ENCODE measurements around the gene DMAC1.

DMAC1 gene

GRCh38 chr9:7784472-7784871, 15.1 kb downstream of the DMAC1 start:
- no peak for DNase-seq (ENCODE audit: extremely low read depth, insufficient read length)
- no peak for TF ChIP-seq CTCF (IDR thresholded peaks at IDR 0.05; ENCODE audit: insufficient read depth, low read length, poor library complexity, severe bottlenecking)
- Histone ChIP-seq H3K27me3 (replicated peaks; ENCODE audit: control insufficient read depth, insufficient read depth, low read length) (no peaks in the 10 kb centered on the region), H3K4me3 (replicated peaks; ENCODE audit: low read depth, low read length) (no peak overlapping the region), H3K36me3 (ENCODE audit: control insufficient read depth, insufficient read depth, low read length) (peaks cover 1% of the 10 kb centered on the region; the same call in 1 of the 2 replicates)

- no peaks in the 10 kb centered on the region for H3K27me3 ChIP-seq (replicated peaks; ENCODE audit: control insufficient read depth, insufficient read depth, low read length)
Observed at GRCh38 chr9:7783635-7784063, 15.9 kb downstream of the DMAC1 start.

GRCh38 chr9:7782400-7783120, 17.0 kb downstream of the DMAC1 start:
- peaks cover 1% of the 10 kb centered on the region; the same call in 1 of the 2 replicates for H3K36me3 ChIP-seq (ENCODE audit: control insufficient read depth, insufficient read depth, low read length)
- no peak for TF ChIP-seq CTCF (IDR thresholded peaks at IDR 0.05; ENCODE audit: insufficient read depth, low read length, poor library complexity, severe bottlenecking)
- H3K4me3 ChIP-seq (replicated peaks; ENCODE audit: low read depth, low read length), result no peak overlapping the region
- no peak for DNase-seq (ENCODE audit: extremely low read depth, insufficient read length)
- H3K27me3 ChIP-seq (replicated peaks; ENCODE audit: control insufficient read depth, insufficient read depth, low read length), result no peaks in the 10 kb centered on the region

More at GRCh38 chr9:7783635-7784063, 15.9 kb downstream of the DMAC1 start:
- H3K36me3 ChIP-seq (ENCODE audit: control insufficient read depth, insufficient read depth, low read length), result peaks cover 1% of the 10 kb centered on the region; the same call in 1 of the 2 replicates
- H3K4me3 ChIP-seq (replicated peaks; ENCODE audit: low read depth, low read length), result no peak overlapping the region
- TF ChIP-seq CTCF (IDR thresholded peaks at IDR 0.05; ENCODE audit: insufficient read depth, low read length, poor library complexity, severe bottlenecking), result no peak
- DNase-seq (ENCODE audit: extremely low read depth, insufficient read length), result no peak

- DNase-seq (ENCODE audit: extremely low read depth, insufficient read length), result no peak
- Histone ChIP-seq H3K27me3 (replicated peaks; ENCODE audit: control insufficient read depth, insufficient read depth, low read length) (no peaks in the 10 kb centered on the region; the same call in 1 of the 2 replicates), H3K36me3 (ENCODE audit: control insufficient read depth, insufficient read depth, low read length) (no peaks in the 10 kb centered on the region), H3K4me3 (replicated peaks; ENCODE audit: low read depth, low read length) (no peak overlapping the region)
- TF ChIP-seq CTCF (IDR thresholded peaks at IDR 0.05; ENCODE audit: insufficient read depth, low read length, poor library complexity, severe bottlenecking), result no peak
Observed at GRCh38 chr9:7780261-7780988, 19.2 kb downstream of the DMAC1 start.

GRCh38 chr9:7778851-7779600, 20.6 kb downstream of the DMAC1 start:
- TF ChIP-seq CTCF (IDR thresholded peaks at IDR 0.05; ENCODE audit: insufficient read depth, low read length, poor library complexity, severe bottlenecking), result no peak
- Histone ChIP-seq H3K4me3 (replicated peaks; ENCODE audit: low read depth, low read length) (no peak overlapping the region), H3K36me3 (ENCODE audit: control insufficient read depth, insufficient read depth, low read length) (no peaks in the 10 kb centered on the region), H3K27me3 (replicated peaks; ENCODE audit: control insufficient read depth, insufficient read depth, low read length) (no peaks in the 10 kb centered on the region; the same call in 1 of the 2 replicates)
- no peak for DNase-seq (ENCODE audit: extremely low read depth, insufficient read length)

Measured in GM06990 (cell line).